HepG2 (cell line): ENCODE measurements around the gene SNRNP48. TPM values are rescaled to one million over a fixed set of nuclear protein-coding genes. Genes with fewer than 3 reads are reported as not detected.
A peak's percentile ranks its signal among the peaks of the same experiment; 100 is the strongest.

Experiments used
- FOSL2 ChIP-seq: sonication (generic); formaldehyde crosslinking; IDR thresholded peaks from 2 replicates; pipeline ENCODE4 v1.4.0; 2020; ENCODE audit warnings: missing genetic modification reagents
- FOXA1 ChIP-seq, 2 experiments: fragments of 450-650 bp in 1 of 2; sonication (generic) in 1 of 2; formaldehyde crosslinking in 1 of 2; IDR thresholded peaks; 2 replicates each; pipeline versions ENCODE4 v1.4.0 to v1.6.1; 2016 to 2020; ENCODE audit warnings: missing genetic modification reagents in 1 of 2
- GABPA ChIP-seq, 2 experiments: IDR thresholded peaks; 2 replicates each; pipeline ENCODE4 v1.6.1; 2011 to 2016; ENCODE audit warnings: low read depth in 2 of 2, low read length in 1 of 2, missing biosample characterization in 1 of 2, missing genetic modification characterization in 1 of 2
- GATAD2A ChIP-seq: IDR thresholded peaks from 2 replicates; pipeline ENCODE4 v1.6.1; 2016
- KDM5B ChIP-seq: sonication (generic); formaldehyde crosslinking; IDR thresholded peaks from 2 replicates; pipeline ENCODE4 v1.4.0; 2020; ENCODE audit warnings: missing genetic modification reagents, mild to moderate bottlenecking, borderline replicate concordance
- KMT2A ChIP-seq: sonication (generic); formaldehyde crosslinking; IDR thresholded peaks from 2 replicates; pipeline ENCODE4 v1.4.0; 2020; ENCODE audit warnings: missing genetic modification reagents
- MED1 ChIP-seq: sonication (generic); formaldehyde crosslinking; IDR thresholded peaks from 2 replicates; pipeline ENCODE4 v1.4.0; 2020; ENCODE audit warnings: missing genetic modification reagents
- PHF21A ChIP-seq: sonication (generic); formaldehyde crosslinking; IDR thresholded peaks from 2 replicates; pipeline ENCODE4 v1.5.0; 2020; ENCODE audit warnings: mild to moderate bottlenecking, missing genetic modification reagents
- POLR2AphosphoS5 ChIP-seq: IDR thresholded peaks from 2 replicates; pipeline ENCODE4 v1.6.1; 2012; ENCODE audit warnings: low read depth, low read length
- SAP130 ChIP-seq: IDR thresholded peaks from 2 replicates; pipeline ENCODE4 v1.6.1; 2016; ENCODE audit warnings: low read depth
- SNAPC2 ChIP-seq: sonication (generic); formaldehyde crosslinking; IDR thresholded peaks from 2 replicates; pipeline ENCODE4 v1.8.1; 2022; ENCODE audit warnings: mild to moderate bottlenecking, missing genetic modification reagents
- TBX3 ChIP-seq: fragments of 450-650 bp; IDR thresholded peaks from 2 replicates; pipeline ENCODE4 v1.6.1; 2017; ENCODE audit warnings: antibody characterized with exemption, mild to moderate bottlenecking, inconsistent platforms, borderline replicate concordance
- ZNF670 ChIP-seq: sonication (generic); formaldehyde crosslinking; IDR thresholded peaks from 2 replicates; pipeline ENCODE4 v1.8.0; 2022; ENCODE audit warnings: mild to moderate bottlenecking, missing genetic modification reagents, borderline replicate concordance
- polyA plus RNA-seq, 8 experiments: library from polyadenylated mRNA; depleted of rRNA in 3 of 8; stranded (reverse) in 7 of 8; unstranded in 1 of 8; fragments of >200 nt; fragmentation: Illumina TruSeq in 4 of 8; extraction: Trizol in 4 of 8; gene quantifications; 2 replicates each; pipeline versions ENCODE4 v1.2.1 to v1.2.3, GENCODE V29; 2011 to 2016; ENCODE audit warnings: low read depth in 4 of 8, missing spikeins in 1 of 8, mixed read lengths in 1 of 8; ENCODE audit not compliant: insufficient read depth in 1 of 8
- total RNA-seq, 5 experiments: library from RNA; depleted of rRNA; stranded (reverse); fragments of >200 nt; fragmentation: Illumina TruSeq; extraction: Trizol; gene quantifications; 2 replicates each; pipeline ENCODE4 v1.2.3, GENCODE V29; 2016; ENCODE audit warnings: low read depth in 1 of 5
- TF ChIP-seq, protein P1 (sequence below): sonication (generic); formaldehyde crosslinking; IDR thresholded peaks from 2 replicates; pipeline ENCODE4 v1.5.1; 2020; ENCODE audit warnings: mild to moderate bottlenecking, missing genetic modification reagents
- TF ChIP-seq, protein P2 (sequence below): sonication (generic); formaldehyde crosslinking; IDR thresholded peaks from 2 replicates; pipeline ENCODE4 v1.4.0; 2020; ENCODE audit warnings: missing genetic modification reagents, low read depth, mild to moderate bottlenecking, borderline replicate concordance

SNRNP48 gene
- total and polyA plus RNA-seq, 2 of the 13 experiments (the other 11 are each of a cell fraction or from before 2014, with no cell fraction given), result 17.5 to 47.5 TPM

DNA sequence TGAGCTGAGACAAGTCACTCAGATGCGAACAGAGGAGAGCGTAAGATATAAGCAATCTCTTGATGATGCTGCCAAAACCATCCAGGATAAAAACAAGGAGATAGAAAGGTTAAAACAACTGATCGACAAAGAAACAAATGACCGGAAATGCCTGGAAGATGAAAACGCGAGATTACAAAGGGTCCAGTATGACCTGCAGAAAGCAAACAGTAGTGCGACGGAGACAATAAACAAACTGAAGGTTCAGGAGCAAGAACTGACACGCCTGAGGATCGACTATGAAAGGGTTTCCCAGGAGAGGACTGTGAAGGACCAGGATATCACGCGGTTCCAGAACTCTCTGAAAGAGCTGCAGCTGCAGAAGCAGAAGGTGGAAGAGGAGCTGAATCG, 9.5 kb upstream of the SNRNP48 start (continued):
- TF ChIP-seq, protein P1, sequence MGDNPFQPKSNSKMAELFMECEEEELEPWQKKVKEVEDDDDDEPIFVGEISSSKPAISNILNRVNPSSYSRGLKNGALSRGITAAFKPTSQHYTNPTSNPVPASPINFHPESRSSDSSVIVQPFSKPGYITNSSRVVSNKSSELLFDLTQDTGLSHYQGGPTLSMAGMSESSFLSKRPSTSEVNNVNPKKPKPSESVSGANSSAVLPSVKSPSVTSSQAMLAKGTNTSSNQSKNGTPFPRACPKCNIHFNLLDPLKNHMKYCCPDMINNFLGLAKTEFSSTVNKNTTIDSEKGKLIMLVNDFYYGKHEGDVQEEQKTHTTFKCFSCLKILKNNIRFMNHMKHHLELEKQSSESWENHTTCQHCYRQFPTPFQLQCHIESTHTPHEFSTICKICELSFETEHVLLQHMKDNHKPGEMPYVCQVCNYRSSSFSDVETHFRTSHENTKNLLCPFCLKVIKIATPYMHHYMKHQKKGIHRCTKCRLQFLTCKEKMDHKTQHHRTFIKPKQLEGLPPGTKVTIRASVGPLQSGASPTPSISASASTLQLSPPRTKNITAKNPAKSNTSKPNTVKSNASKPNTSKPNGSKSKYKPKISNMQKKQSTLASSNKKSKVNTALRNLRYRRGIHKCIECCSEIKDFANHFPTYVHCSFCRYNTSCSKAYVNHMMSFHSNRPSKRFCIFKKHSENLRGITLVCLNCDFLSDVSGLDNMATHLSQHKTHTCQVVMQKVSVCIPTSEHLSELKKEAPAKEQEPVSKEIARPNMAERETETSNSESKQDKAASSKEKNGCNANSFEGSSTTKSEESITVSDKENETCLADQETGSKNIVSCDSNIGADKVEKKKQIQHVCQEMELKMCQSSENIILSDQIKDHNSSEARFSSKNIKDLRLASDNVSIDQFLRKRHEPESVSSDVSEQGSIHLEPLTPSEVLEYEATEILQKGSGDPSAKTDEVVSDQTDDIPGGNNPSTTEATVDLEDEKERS (CRISPR knock-in tag), result 0 out of 2 replicates have a peak, but pooled peaks have one; percentile 12
- TF ChIP-seq GATAD2A (CRISPR knock-in tag) (peak; percentile 69; the same call in 1 of the 2 replicates), KMT2A (no peak), FOXA1 (IDR thresholded peaks at IDR 0.05) (no peak), FOXA1 (CRISPR knock-in tag; IDR thresholded peaks at IDR 0.05) (0 out of 2 replicates have a peak, but pooled peaks have one; percentile 14), POLR2AphosphoS5 (peak; percentile 38; the same call in 1 of the 2 replicates), TBX3 (no peak), PHF21A (CRISPR knock-in tag) (0 out of 2 replicates have a peak, but pooled peaks have one; percentile 7), SNAPC2 (peak; percentile 53; the same call in 1 of the 2 replicates), KDM5B (0 out of 2 replicates have a peak, but pooled peaks have one; percentile 38), ZNF670 (no peak), GABPA (IDR thresholded peaks at IDR 0.05; ENCODE audit: low read depth, low read length) (no peak), GABPA (CRISPR knock-in tag; IDR thresholded peaks at IDR 0.05; ENCODE audit: low read depth) (peak; percentile 50; the same call in 1 of the 2 replicates), SAP130 (CRISPR knock-in tag) (peak; percentile 48), MED1 (peak; percentile 49), FOSL2 (CRISPR knock-in tag) (0 out of 2 replicates have a peak, but pooled peaks have one; percentile 21)
- TF ChIP-seq, protein P2, sequence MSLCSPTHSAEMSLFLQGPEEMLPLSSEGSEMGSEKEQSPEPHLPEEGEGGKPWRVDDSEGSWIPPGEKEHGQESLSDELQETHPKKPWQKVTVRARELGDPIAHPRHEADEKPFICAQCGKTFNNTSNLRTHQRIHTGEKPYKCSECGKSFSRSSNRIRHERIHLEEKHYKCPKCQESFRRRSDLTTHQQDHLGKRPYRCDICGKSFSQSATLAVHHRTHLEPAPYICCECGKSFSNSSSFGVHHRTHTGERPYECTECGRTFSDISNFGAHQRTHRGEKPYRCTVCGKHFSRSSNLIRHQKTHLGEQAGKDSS (CRISPR knock-in tag), result peak; percentile 45; the same call in 1 of the 2 replicates
- TF ChIP-seq, all 625 proteins: peak for 47
